GM23248 (cell line): ENCODE data around the gene RBM34. TPM values are rescaled to one million over a fixed set of nuclear protein-coding genes. Genes with fewer than 3 reads are reported as not detected.
A peak's percentile ranks its signal among the peaks of the same experiment; 100 is the strongest.
"Not testable (repeated sequence)": the region's sequence is repeated elsewhere in the genome, so short reads cannot be mapped to it uniquely, and the experiment has no call there.

ENCODE experiments used
- DNase-seq: peaks from one replicate; pipeline ENCODE4 v3.0.0-alpha.2; 2015
- H2AFZ ChIP-seq: fragments of 200-600 bp; sonication (generic); 2 replicates; pipeline ENCODE4 v1.6.1; 2016; ENCODE audit warnings: antibody characterized with exemption
- H3F3A ChIP-seq: fragments of 200-600 bp; sonication (generic); 2 replicates; pipeline ENCODE4 v1.6.1; 2016; ENCODE audit warnings: mild to moderate bottlenecking, antibody characterized with exemption, mixed run types; ENCODE audit not compliant: insufficient read depth
- H3K27ac ChIP-seq: fragments of 200-600 bp; sonication (generic); 2 replicates; pipeline ENCODE4 v1.5.1; 2016; ENCODE audit warnings: mild to moderate bottlenecking
- H3K27me3 ChIP-seq: fragments of 200-600 bp; sonication (generic); replicated peaks from 2 replicates; pipeline ENCODE4 v1.6.1; 2016; ENCODE audit warnings: mild to moderate bottlenecking; ENCODE audit not compliant: insufficient read depth
- H3K36me3 ChIP-seq: fragments of 200-600 bp; sonication (generic); 2 replicates; pipeline ENCODE4 v1.6.1; 2016; ENCODE audit warnings: low read depth, mild to moderate bottlenecking
- H3K4me1 ChIP-seq: fragments of 200-600 bp; sonication (generic); 2 replicates; pipeline ENCODE4 v1.6.1; 2016; ENCODE audit warnings: mild to moderate bottlenecking; ENCODE audit not compliant: insufficient read depth
- H3K4me2 ChIP-seq: fragments of 200-600 bp; sonication (generic); one replicate; pipeline ENCODE4 v1.6.1; 2016; ENCODE audit warnings: mild to moderate bottlenecking; ENCODE audit not compliant: unreplicated experiment
- H3K4me3 ChIP-seq: fragments of 200-600 bp; sonication (generic); 2 replicates; pipeline ENCODE4 v1.5.1; 2016; ENCODE audit warnings: mild to moderate bottlenecking
- H3K79me2 ChIP-seq: fragments of 200-600 bp; sonication (generic); 2 replicates; pipeline ENCODE4 v1.6.1; 2016; ENCODE audit warnings: mild to moderate bottlenecking; ENCODE audit not compliant: insufficient read depth
- H3K9ac ChIP-seq: fragments of 200-600 bp; sonication (generic); 2 replicates; pipeline ENCODE4 v1.6.1; 2016; ENCODE audit warnings: mild to moderate bottlenecking
- H3K9me2 ChIP-seq: fragments of 200-600 bp; sonication (generic); 2 replicates; pipeline ENCODE4 v1.6.1; 2016; ENCODE audit warnings: mixed run types, mild to moderate bottlenecking, moderate library complexity; ENCODE audit not compliant: insufficient read depth
- H3K9me3 ChIP-seq: fragments of 200-600 bp; sonication (generic); one replicate; pipeline ENCODE4 v1.6.1; 2017; ENCODE audit warnings: low read depth
- H4K20me1 ChIP-seq: fragments of 200-600 bp; sonication (generic); 2 replicates; pipeline ENCODE4 v1.6.0; 2016; ENCODE audit not compliant: insufficient read depth
- EZH2 ChIP-seq: fragments of 200-600 bp; sonication (generic); IDR thresholded peaks from 2 replicates; pipeline ENCODE4 v1.6.1; 2018; ENCODE audit warnings: antibody characterized with exemption, mild to moderate bottlenecking; ENCODE audit not compliant: insufficient read depth, poor library complexity, severe bottlenecking
- EZH2phosphoT487 ChIP-seq: fragments of 200-600 bp; sonication (generic); IDR thresholded peaks from 2 replicates; pipeline ENCODE4 v1.6.1; 2018; ENCODE audit warnings: antibody characterized with exemption, moderate library complexity, mild to moderate bottlenecking, low read depth; ENCODE audit not compliant: insufficient read depth
- WGBS, 2 experiments: methylation state at CpG; one replicate each; pipeline ENCODE4 v1.1.6; 2015 to 2017; ENCODE audit warnings: low lambda C conversion rate in 2 of 2, low coverage in 1 of 2; ENCODE audit errors: missing lambda C conversion rate in 2 of 2; 5-methylcytosine and 5-hydroxymethylcytosine counted together
- in situ Hi-C: fragments of 300-500 bp; cut with MboI; formaldehyde crosslinking; loops from 2 replicates; pipeline ENCODE4 v1.15.0; 2020
- polyA plus RNA-seq: library from polyadenylated mRNA; unstranded; fragments of >200 nt; fragmentation: Nextera tagmentation; extraction: Ambion mirVana; gene quantifications from 2 replicates; pipeline ENCODE4 v1.2.1, GENCODE V29; 2016
- total RNA-seq: library from RNA; depleted of rRNA; stranded (reverse); fragments of >200 nt; shearing (Covaris generic); gene quantifications from 2 replicates; pipeline ENCODE4 v1.2.3, GENCODE V29; 2014

RBM34 gene
- total and polyA plus RNA-seq, 2 experiments from 2014 or later, result 53.6 to 79.3 TPM

DNA sequence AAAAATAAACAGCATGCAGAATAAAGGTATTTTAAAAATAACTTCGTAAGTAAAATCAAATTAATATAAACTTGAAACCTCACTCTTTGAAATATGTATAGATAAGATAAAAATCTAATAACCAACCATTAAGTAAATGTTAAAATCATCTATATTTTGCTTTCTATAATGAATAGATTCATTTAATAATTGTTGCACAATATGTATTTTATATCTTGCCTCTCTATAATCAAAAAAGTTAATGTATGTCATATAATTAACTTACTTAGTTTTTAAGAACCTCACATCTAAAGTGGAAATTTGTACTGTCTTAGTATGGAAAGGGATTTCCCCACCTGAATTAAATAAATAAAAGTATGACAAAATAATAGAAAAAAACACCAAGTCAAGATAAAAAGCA lies 42.4 kb upstream of the RBM34 start:
- Histone ChIP-seq H3K4me1 (no peaks in the 10 kb centered on the region), H3F3A (0 out of 2 replicates have a peak, but pooled peaks cover 6% of the 10 kb centered on the region), H3K27ac (no peak overlapping the region), H4K20me1 (no peaks in the 10 kb centered on the region), H3K9me3 (no peaks in the 10 kb centered on the region), H3K4me3 (no peak overlapping the region), H3K4me2 (no peak overlapping the region), H3K79me2 (peaks cover 11% of the 10 kb centered on the region; the same call in 1 of the 2 replicates), H3K27me3 (no peaks in the 10 kb centered on the region), H3K9me2 (no peaks in the 10 kb centered on the region), H2AFZ (no peak overlapping the region), H3K9ac (no peak overlapping the region), H3K36me3 (0 out of 2 replicates have a peak, but pooled peaks cover 17% of the 10 kb centered on the region)
- in situ Hi-C loops, result no loop called here
- DNase-seq, result no peak
- no peak for TF ChIP-seq EZH2phosphoT487
- no peak for TF ChIP-seq EZH2
- WGBS, 2 experiments, result 98 to 100% methylated on average over 1 of the region's 1 CpG

DNA sequence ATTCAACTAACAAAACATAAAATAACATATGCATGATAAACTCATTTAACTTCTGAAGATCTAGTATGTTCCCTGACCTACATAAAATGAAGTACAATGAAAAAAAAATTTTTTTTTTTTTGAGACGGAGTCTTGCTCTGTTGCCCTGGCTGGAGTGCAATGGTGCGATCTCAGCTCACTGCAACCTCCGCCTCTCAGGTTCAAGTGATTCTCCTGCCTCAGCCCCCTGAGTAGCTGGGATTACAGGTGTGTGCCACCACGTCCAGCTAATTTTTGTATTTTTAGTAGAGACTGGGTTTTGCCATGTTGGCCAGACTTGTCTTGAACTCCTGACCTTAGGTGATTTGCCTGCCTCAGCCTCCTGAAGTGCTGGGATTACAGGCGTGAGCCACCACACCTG lies 41.4 kb upstream of the RBM34 start:
- H3K9ac ChIP-seq, H3K27ac ChIP-seq, H3F3A ChIP-seq, DNase-seq, in situ Hi-C loops, H2AFZ ChIP-seq, H3K9me2 ChIP-seq, H3K4me2 ChIP-seq, H3K27me3 ChIP-seq, H3K4me1 ChIP-seq, H3K4me3 ChIP-seq, H3K9me3 ChIP-seq, H4K20me1 ChIP-seq: not testable (repeated sequence)
- H3K36me3 ChIP-seq, result 0 out of 2 replicates have a peak, but pooled peaks cover 17% of the 10 kb centered on the region
- 93% methylated on average over 5 of the region's 5 CpGs for WGBS, 2 experiments
- H3K79me2 ChIP-seq, result peaks cover 11% of the 10 kb centered on the region; the same call in 1 of the 2 replicates

DNA sequence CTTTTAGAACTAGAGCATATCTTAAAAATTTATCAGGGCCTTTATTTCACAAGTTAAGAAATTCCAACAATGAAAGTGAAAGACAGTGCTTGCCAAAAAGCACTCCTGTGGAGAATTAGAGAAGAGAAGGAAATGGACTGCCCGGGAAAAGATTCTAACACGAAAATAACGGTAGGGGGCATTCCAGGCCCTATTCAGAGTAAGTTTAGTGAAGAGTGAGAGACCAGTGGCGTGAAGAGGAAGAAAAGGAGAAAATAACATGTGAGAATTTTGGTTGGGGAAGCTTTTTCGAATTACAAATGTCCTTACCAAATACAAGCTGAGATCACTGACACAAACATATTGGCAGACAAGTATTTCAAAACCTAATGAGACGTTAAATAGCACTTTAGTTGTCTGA lies 38.4 kb upstream of the RBM34 start:
- Histone ChIP-seq H3K9me3 (no peaks in the 10 kb centered on the region), H4K20me1 (no peaks in the 10 kb centered on the region), H3K36me3 (peaks cover 19% of the 10 kb centered on the region; the same call in 1 of the 2 replicates), H3K27me3 (no peaks in the 10 kb centered on the region), H3K27ac (no peak overlapping the region), H3K9ac (no peak overlapping the region), H2AFZ (no peak overlapping the region), H3K4me3 (no peak overlapping the region), H3K79me2 (peaks cover 6% of the 10 kb centered on the region; the same call in 1 of the 2 replicates), H3K4me1 (no peaks in the 10 kb centered on the region), H3K9me2 (no peaks in the 10 kb centered on the region), H3K4me2 (no peak overlapping the region), H3F3A (0 out of 2 replicates have a peak, but pooled peaks cover 6% of the 10 kb centered on the region)
- WGBS, 2 experiments, result 19 to 20% methylated on average over 6 of the region's 6 CpGs
- no peak for TF ChIP-seq EZH2
- no peak for TF ChIP-seq EZH2phosphoT487
- DNase-seq, result peak; percentile 58
- in situ Hi-C loops, result no loop called here

DNA sequence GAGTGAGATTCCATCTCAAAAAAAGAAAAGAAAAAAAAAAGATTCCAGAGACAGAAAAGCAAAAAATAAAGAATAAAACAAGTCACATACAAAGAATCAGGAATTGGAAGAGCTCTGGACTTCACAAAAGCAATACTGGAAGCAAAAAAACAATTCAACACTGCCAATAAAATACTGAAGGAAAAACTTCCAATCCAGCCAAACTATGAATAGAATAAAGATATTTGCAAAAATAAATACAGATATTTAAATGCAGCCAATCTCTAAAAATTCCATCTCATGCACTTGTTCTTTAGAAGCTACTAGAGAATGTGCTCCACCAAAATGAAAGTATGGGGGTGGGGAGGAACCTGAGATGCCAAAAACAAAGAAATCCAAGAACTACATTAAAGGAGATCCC lies 29.4 kb upstream of the RBM34 start:
- H2AFZ ChIP-seq, result no peak overlapping the region
- no peaks in the 10 kb centered on the region for H3K4me1 ChIP-seq
- H3K4me3 ChIP-seq, result no peak overlapping the region
- no peak overlapping the region for H3K4me2 ChIP-seq
- no peaks in the 10 kb centered on the region for H3K9me3 ChIP-seq
- H3K27me3 ChIP-seq, result no peaks in the 10 kb centered on the region
- H3K36me3 ChIP-seq, result peaks cover 35% of the 10 kb centered on the region
- H3K9me2 ChIP-seq, result no peaks in the 10 kb centered on the region
- peaks cover 14% of the 10 kb centered on the region for H3K79me2 ChIP-seq
- H3K9ac ChIP-seq, result no peak overlapping the region
- no peak for DNase-seq
- TF ChIP-seq EZH2phosphoT487 (no peak), EZH2 (no peak)
- no peaks in the 10 kb centered on the region for H3F3A ChIP-seq
- no peaks in the 10 kb centered on the region for H4K20me1 ChIP-seq
- H3K27ac ChIP-seq, result no peak overlapping the region
- in situ Hi-C loops, result no loop called here

DNA sequence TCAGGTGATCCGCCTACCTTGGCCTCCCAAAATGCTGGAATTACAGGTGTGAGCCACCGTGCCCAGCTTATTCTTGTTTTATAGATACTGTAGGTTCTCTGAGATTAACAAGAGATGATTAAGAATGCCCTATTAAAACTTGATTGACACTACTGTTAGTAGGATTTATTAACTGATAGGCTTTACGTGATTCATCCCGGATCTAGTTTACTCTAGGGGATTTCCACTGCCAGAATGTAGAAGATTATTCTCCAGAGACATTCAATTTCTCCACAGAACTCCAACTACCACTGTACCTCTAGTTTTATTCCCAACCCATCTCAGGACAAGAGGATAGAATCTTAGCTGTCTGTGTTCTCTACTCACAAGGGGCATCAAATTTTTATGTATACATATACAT lies 26.3 kb upstream of the RBM34 start:
- Histone ChIP-seq H3K9ac (no peak overlapping the region), H3K4me2 (no peak overlapping the region), H3K4me1 (no peaks in the 10 kb centered on the region), H3K27ac (no peak overlapping the region), H4K20me1 (no peaks in the 10 kb centered on the region), H3K36me3 (peaks cover 20% of the 10 kb centered on the region), H3K27me3 (no peaks in the 10 kb centered on the region), H3K79me2 (peaks cover 14% of the 10 kb centered on the region), H3K9me3 (no peaks in the 10 kb centered on the region), H3K9me2 (no peaks in the 10 kb centered on the region), H3F3A (0 out of 2 replicates have a peak, but pooled peaks cover 5% of the 10 kb centered on the region), H3K4me3 (no peak overlapping the region), H2AFZ (no peak overlapping the region)
- WGBS, 2 experiments, result 86 to 88% methylated on average over 4 of the region's 4 CpGs
- DNase-seq, result no peak
- in situ Hi-C loops, result no loop called here
- TF ChIP-seq EZH2, result no peak
- TF ChIP-seq EZH2phosphoT487, result no peak
